Spleen (tissue), 11 donors: Measurements from ENCODE around the gene ACO2. TPM values are rescaled to one million over a fixed set of nuclear protein-coding genes. Genes with fewer than 3 reads are reported as not detected.

Source experiments
- DNase-seq: peaks from one replicate; pipeline ENCODE4 v3.0.0-alpha.2; 2020
- H3K27ac ChIP-seq, 8 donors: fragments of 200-600 bp; sonication (generic) in 7 of 8; 1 replicate in 4 of 8; 2 replicates in 4 of 8; pipeline versions ENCODE4 v1.5.0 to v1.8.0; 2016 to 2021; ENCODE audit warnings: inconsistent platforms in 4 of 8, mild to moderate bottlenecking in 4 of 8, moderate library complexity in 1 of 8
- H3K27me3 ChIP-seq, 7 donors: fragments of 200-600 bp; sonication (generic) in 6 of 7; replicated peaks in 1 of 7; 1 replicate in 4 of 7; 2 replicates in 3 of 7; pipeline versions ENCODE4 v1.5.0 to v1.8.0; 2016 to 2021; ENCODE audit warnings: inconsistent platforms in 3 of 7, mild to moderate bottlenecking in 1 of 7
- H3K36me3 ChIP-seq, 6 donors: fragments of 200-600 bp; sonication (generic) in 5 of 6; 1 replicate in 4 of 6; 2 replicates in 2 of 6; pipeline versions ENCODE4 v1.5.0 to v1.8.0; 2016 to 2021; ENCODE audit warnings: inconsistent platforms in 2 of 6
- H3K4me1 ChIP-seq, 6 donors: fragments of 200-600 bp; sonication (generic) in 5 of 6; 1 replicate in 3 of 6; 2 replicates in 3 of 6; pipeline versions ENCODE4 v1.5.0 to v1.8.0; 2016 to 2021; ENCODE audit warnings: inconsistent platforms in 3 of 6
- H3K4me3 ChIP-seq, 8 donors: fragments of 200-600 bp; sonication (generic) in 7 of 8; 1 replicate in 4 of 8; 2 replicates in 4 of 8; pipeline versions ENCODE4 v1.5.0 to v1.8.0; 2016 to 2021; ENCODE audit warnings: inconsistent platforms in 4 of 8, mild to moderate bottlenecking in 4 of 8, moderate library complexity in 2 of 8
- H3K9me3 ChIP-seq, 8 donors: fragments of 200-600 bp; sonication (generic) in 7 of 8; 1 replicate in 4 of 8; 2 replicates in 4 of 8; pipeline versions ENCODE4 v1.5.0 to v1.8.0; 2016 to 2021; ENCODE audit warnings: inconsistent platforms in 4 of 8
- CTCF ChIP-seq, 11 experiments: fragments of 200-600 bp in 7 of 11; fragments of 450-650 bp in 4 of 11; sonication (generic) in 4 of 11; IDR thresholded peaks in 8 of 11; conservative IDR thresholded peaks in 3 of 11; 1 replicate in 7 of 11; 2 replicates in 4 of 11; pipeline versions ENCODE4 v1.4.0 to v1.8.0; 2016 to 2021; ENCODE audit warnings: antibody characterized with exemption in 11 of 11, inconsistent platforms in 4 of 11, mild to moderate bottlenecking in 1 of 11
- POLR2A ChIP-seq, 3 donors: fragments of 450-650 bp; IDR thresholded peaks; one replicate each; pipeline ENCODE4 v1.5.1; 2017; ENCODE audit warnings: antibody characterized with exemption in 3 of 3, mild to moderate bottlenecking in 1 of 3
- POLR2AphosphoS5 ChIP-seq, 3 donors: sonication (generic); formaldehyde crosslinking; IDR thresholded peaks; one replicate each; pipeline ENCODE4 v1.5.1; 2017; ENCODE audit warnings: antibody characterized with exemption in 3 of 3
- WGBS, 5 donors: extraction: QIAGEN DNeasy Blood & Tissue Kit in 3 of 5; methylation state at CpG; one replicate each; pipeline versions ENCODE4 v1.1.5 to v1.1.7; 2013 to 2018; 5-methylcytosine and 5-hydroxymethylcytosine counted together
- intact Hi-C: fragments of 100-400 bp; cut with DNase I; formaldehyde crosslinking; loops from one replicate; pipeline ENCODE4 v1.15.0; 2023; ENCODE audit warnings: low total_unique reads
- polyA plus RNA-seq, 3 donors: library from polyadenylated mRNA; stranded (reverse); fragments of 200-250 nt; gene quantifications; one replicate each; pipeline ENCODE4 v1.2.1, GENCODE V29; 2013
- total RNA-seq, 7 donors: library from RNA; depleted of rRNA in 3 of 7; stranded (reverse); fragments of >200 nt in 3 of 7; fragmentation: NEBNext Ultra II Directional in 4 of 7; extraction: Animal tissue kit (Norgen Biotek cat#: 25700) in 4 of 7; gene quantifications; one replicate each; pipeline versions ENCODE4 v1.1.0 to v1.2.1, GENCODE V29; 2016 to 2021
- donor health status: healthy with polysubstance abuse.
- donor health status: DM: no; HTN: no; CAD: no; lungs with moderate emphysema.
- donor health status: DM: no; HTN: no; CAD: no.
- donor health status: Bipolar disorder and iron deficiency.
- donor health status: healthy.
- donor health status: DM: no; HTN: no; CAD: no.
- donor health status: DM: yes; HTN: yes; CAD: no.

Gene ACO2
- total and polyA plus RNA-seq, 10 donors, result 21.4 to 82.0 (median 67.2) TPM

- no peaks in the 10 kb centered on the region for H3K9me3 ChIP-seq
- intact Hi-C loops, result no loop called here
- DNase-seq, result peak; percentile 90
- H3K27me3 ChIP-seq, result no peaks in the 10 kb centered on the region
- WGBS, 5 donors, result 76 to 86% (median 83%) methylated on average over 24 to 32 of the region's 32 CpGs
- peaks cover 0 to 99% (median 74%) of the 10 kb centered on the region in 6 donors for H3K36me3 ChIP-seq
- H3K27ac ChIP-seq, result peak overlapping the region in 6 of 8 donors; percentile 6 to 87 (median 80)
- H3K4me1 ChIP-seq, result peaks cover 20 to 52% (median 37%) of the 10 kb centered on the region in 6 donors
- H3K4me3 ChIP-seq, result no peak overlapping the region
- TF ChIP-seq POLR2AphosphoS5 (IDR thresholded peaks at IDR 0.05), result peak in 2 of 3 donors; percentile 25 to 62
- TF ChIP-seq CTCF (IDR thresholded peaks at IDR 0.05 in 8 of 11, conservative IDR thresholded peaks at IDR 0.05 in 3 of 11), result peak; percentile 42 to 93 (median 85)
- no peak for TF ChIP-seq POLR2A (IDR thresholded peaks at IDR 0.05)
Measured at GRCh38 chr22:41526830-41527799, 58.2 kb downstream of the ACO2 start.

GRCh38 chr22:41528132-41528766 lies 59.3 kb downstream of the ACO2 start:
- peaks cover 24 to 46% (median 36%) of the 10 kb centered on the region in 6 donors for H3K4me1 ChIP-seq
- H3K9me3 ChIP-seq, result no peaks in the 10 kb centered on the region
- 78 to 88% (median 80%) methylated on average over 15 to 16 of the region's 16 CpGs for WGBS, 5 donors
- H3K4me3 ChIP-seq, result no peak overlapping the region
- H3K27me3 ChIP-seq, result no peaks in the 10 kb centered on the region
- intact Hi-C loops, result no loop called here
- TF ChIP-seq POLR2AphosphoS5 (IDR thresholded peaks at IDR 0.05) (peak in 2 of 3 donors; percentile 24 to 66), POLR2A (IDR thresholded peaks at IDR 0.05) (no peak)
- DNase-seq, result no peak
- H3K27ac ChIP-seq, result peak overlapping the region in 1 of 8 donors; percentile 11
- H3K36me3 ChIP-seq, result peaks cover 0 to 100% (median 75%) of the 10 kb centered on the region in 6 donors

GRCh38 chr22:41528938-41529561 lies 60.1 kb downstream of the ACO2 start:
- peak overlapping the region in 1 of 8 donors; percentile 5 for H3K27ac ChIP-seq
- H3K27me3 ChIP-seq, result no peaks in the 10 kb centered on the region
- H3K9me3 ChIP-seq, result no peaks in the 10 kb centered on the region
- H3K36me3 ChIP-seq, result peaks cover 0 to 100% (median 76%) of the 10 kb centered on the region in 6 donors
- intact Hi-C loops, result no loop called here
- peaks cover 20 to 43% (median 34%) of the 10 kb centered on the region in 6 donors for H3K4me1 ChIP-seq
- WGBS, 5 donors, result 85 to 95% (median 88%) methylated on average over 7 to 13 of the region's 13 CpGs
- H3K4me3 ChIP-seq, result no peak overlapping the region
- DNase-seq, result no peak
- no peak for TF ChIP-seq POLR2A (IDR thresholded peaks at IDR 0.05)
- TF ChIP-seq POLR2AphosphoS5 (IDR thresholded peaks at IDR 0.05), result peak in 2 of 3 donors; percentile 30 to 69

GRCh38 chr22:41530890-41531714 lies 62.2 kb downstream of the ACO2 start:
- 85 to 92% (median 88%) methylated on average over 16 to 18 of the region's 18 CpGs for WGBS, 5 donors
- no peaks in the 10 kb centered on the region for H3K9me3 ChIP-seq
- no peak for DNase-seq
- peak overlapping the region in 5 of 8 donors; percentile 25 to 53 (median 36) for H3K27ac ChIP-seq
- intact Hi-C loops, result no loop called here
- TF ChIP-seq CTCF (IDR thresholded peaks at IDR 0.05 in 8 of 11, conservative IDR thresholded peaks at IDR 0.05 in 3 of 11) (no peak), POLR2AphosphoS5 (IDR thresholded peaks at IDR 0.05) (peak in 2 of 3 donors; percentile 14 to 55)
- H3K4me1 ChIP-seq, result peaks cover 2 to 23% (median 14%) of the 10 kb centered on the region in 6 donors
- H3K27me3 ChIP-seq, result no peaks in the 10 kb centered on the region
- peaks cover 0 to 98% (median 70%) of the 10 kb centered on the region in 6 donors for H3K36me3 ChIP-seq
- no peak overlapping the region for H3K4me3 ChIP-seq
